H9 (cell line): ENCODE data around the gene C1orf21. TPM values are rescaled to one million over a fixed set of nuclear protein-coding genes. Genes with fewer than 3 reads are reported as not detected.
A peak's percentile ranks its signal among the peaks of the same experiment; 100 is the strongest.
"Not testable (repeated sequence)": the region's sequence is repeated elsewhere in the genome, so short reads cannot be mapped to it uniquely, and the experiment has no call there.

Experiments used
- DNase-seq: peaks from one replicate; pipeline ENCODE4 v3.0.0-alpha.2; 2017
- H2AFZ ChIP-seq: one replicate; pipeline ENCODE4 v1.6.1; 2013; ENCODE audit warnings: mild to moderate bottlenecking, low read length, control low read depth, moderate library complexity
- H2AK5ac ChIP-seq: 2 replicates; pipeline ENCODE4 v1.6.1; 2013; ENCODE audit warnings: low read length, control low read depth, mixed read lengths; ENCODE audit not compliant: insufficient read length
- H2BK120ac ChIP-seq: one replicate; pipeline ENCODE4 v1.6.1; 2013; ENCODE audit warnings: low read depth, mild to moderate bottlenecking, low read length, control low read depth, inconsistent platforms; ENCODE audit not compliant: poor library complexity, severe bottlenecking
- H2BK12ac ChIP-seq: 2 replicates; pipeline ENCODE4 v1.6.1; 2013; ENCODE audit warnings: low read length, control low read depth, mixed read lengths, low read depth; ENCODE audit not compliant: insufficient read length
- H2BK15ac ChIP-seq: 2 replicates; pipeline ENCODE4 v1.6.1; 2013; ENCODE audit warnings: low read depth, low read length, control low read depth
- H2BK20ac ChIP-seq: one replicate; pipeline ENCODE4 v1.6.1; 2013; ENCODE audit warnings: low read depth, mild to moderate bottlenecking, low read length, control low read depth, inconsistent platforms; ENCODE audit not compliant: poor library complexity, severe bottlenecking
- H2BK5ac ChIP-seq: 2 replicates; pipeline ENCODE4 v1.6.1; 2013; ENCODE audit warnings: low read length, control low read depth, mixed read lengths; ENCODE audit not compliant: insufficient read length
- H3K14ac ChIP-seq: 2 replicates; pipeline ENCODE4 v1.6.1; 2013; ENCODE audit warnings: low read length, control low read depth; ENCODE audit not compliant: insufficient read depth
- H3K18ac ChIP-seq: 2 replicates; pipeline ENCODE4 v1.6.1; 2013; ENCODE audit warnings: low read depth, mild to moderate bottlenecking, mixed read lengths, low read length, control low read depth; ENCODE audit not compliant: insufficient read length
- H3K23ac ChIP-seq: 2 replicates; pipeline ENCODE4 v1.6.1; 2013; ENCODE audit warnings: low read length, control low read depth, mixed read lengths, low read depth; ENCODE audit not compliant: insufficient read length
- H3K23me2 ChIP-seq: 2 replicates; pipeline ENCODE4 v1.6.1; 2013; ENCODE audit warnings: low read depth, mild to moderate bottlenecking, mixed read lengths, low read length, control low read depth; ENCODE audit not compliant: insufficient read length, poor library complexity, severe bottlenecking
- H3K27ac ChIP-seq: 2 replicates; pipeline ENCODE4 v1.5.1; 2013; ENCODE audit warnings: low read length, control low read depth, mixed read lengths, low read depth; ENCODE audit not compliant: insufficient read length
- H3K27me3 ChIP-seq: 2 replicates; pipeline ENCODE4 v1.6.1; 2013; ENCODE audit warnings: low read length, control low read depth, inconsistent platforms; ENCODE audit not compliant: insufficient read depth
- H3K4ac ChIP-seq: 2 replicates; pipeline ENCODE4 v1.6.1; 2013; ENCODE audit warnings: low read depth, mild to moderate bottlenecking, control low read depth, inconsistent platforms, low read length, moderate library complexity
- H3K4me1 ChIP-seq: 2 replicates; pipeline ENCODE4 v1.6.1; 2013; ENCODE audit warnings: low read length, control low read depth, inconsistent platforms; ENCODE audit not compliant: insufficient read depth
- H3K4me2 ChIP-seq: 2 replicates; pipeline ENCODE4 v1.6.1; 2013; ENCODE audit warnings: low read length, control low read depth, mixed read lengths; ENCODE audit not compliant: insufficient read length, insufficient read depth
- H3K56ac ChIP-seq: 2 replicates; pipeline ENCODE4 v1.6.1; 2013; ENCODE audit warnings: low read depth, mild to moderate bottlenecking, mixed read lengths, low read length, control low read depth; ENCODE audit not compliant: insufficient read length
- H3K79me1 ChIP-seq: 2 replicates; pipeline ENCODE4 v1.6.1; 2013; ENCODE audit warnings: low read depth, mild to moderate bottlenecking, moderate library complexity, low read length, control low read depth, inconsistent platforms; ENCODE audit not compliant: insufficient read depth, poor library complexity, severe bottlenecking
- H3K79me2 ChIP-seq: 2 replicates; pipeline ENCODE4 v1.6.1; 2013; ENCODE audit warnings: low read length, control low read depth, inconsistent platforms; ENCODE audit not compliant: insufficient read depth
- H3K9ac ChIP-seq: 2 replicates; pipeline ENCODE4 v1.6.1; 2013; ENCODE audit warnings: low read length, control low read depth, mixed read lengths; ENCODE audit not compliant: insufficient read length; ENCODE audit errors: extremely low read depth
- H3K9me3 ChIP-seq: one replicate; pipeline ENCODE4 v1.6.1; 2013; ENCODE audit warnings: low read depth, low read length, inconsistent platforms; ENCODE audit not compliant: control insufficient read depth
- H3T11ph ChIP-seq: one replicate; pipeline ENCODE4 v1.6.1; 2013; ENCODE audit warnings: mild to moderate bottlenecking, low read length, control low read depth, inconsistent platforms
- H4K20me1 ChIP-seq: one replicate; pipeline ENCODE4 v1.6.1; 2013; ENCODE audit not compliant: control insufficient read depth, insufficient read length, insufficient read depth
- H4K5ac ChIP-seq: 2 replicates; pipeline ENCODE4 v1.6.1; 2013; ENCODE audit warnings: low read depth, mild to moderate bottlenecking, mixed read lengths, low read length, control low read depth; ENCODE audit not compliant: insufficient read length
- H4K8ac ChIP-seq: replicated peaks from 2 replicates; pipeline ENCODE4 v1.6.1; 2013; ENCODE audit warnings: low read length, control low read depth, mixed read lengths, low read depth; ENCODE audit not compliant: insufficient read length
- H4K91ac ChIP-seq: 2 replicates; pipeline ENCODE4 v1.6.1; 2013; ENCODE audit warnings: low read depth, mild to moderate bottlenecking, moderate library complexity, mixed read lengths, low read length, control low read depth; ENCODE audit not compliant: insufficient read length
- H3K27ac Mint-ChIP-seq, 3 experiments: 2 replicates in 2 of 3; 3 replicates in 1 of 3; pipeline ENCODE4 v1.8.0; 2020 to 2021; ENCODE audit warnings: mixed read lengths in 3 of 3, mild to moderate bottlenecking in 1 of 3, moderate library complexity in 1 of 3
- H3K27me3 Mint-ChIP-seq: 2 replicates; pipeline ENCODE4 v1.8.0; 2021; ENCODE audit warnings: low read depth, mild to moderate bottlenecking, moderate library complexity, mixed read lengths
- H3K36me3 Mint-ChIP-seq, 3 experiments: 2 replicates in 2 of 3; 3 replicates in 1 of 3; pipeline ENCODE4 v1.8.0; 2020 to 2021; ENCODE audit warnings: low read depth in 3 of 3, mixed read lengths in 3 of 3; ENCODE audit not compliant: insufficient read depth in 1 of 3
- H3K4me1 Mint-ChIP-seq, 2 experiments: 2 replicates each; pipeline ENCODE4 v1.8.0; 2020; ENCODE audit warnings: mixed read lengths in 2 of 2
- H3K4me3 Mint-ChIP-seq, 2 experiments: 2 replicates in 1 of 2; 3 replicates in 1 of 2; pipeline ENCODE4 v1.8.0; 2020 to 2021; ENCODE audit warnings: mild to moderate bottlenecking in 2 of 2, mixed read lengths in 2 of 2, moderate library complexity in 1 of 2
- H3K9me3 Mint-ChIP-seq, 2 experiments: 2 replicates in 1 of 2; 3 replicates in 1 of 2; pipeline ENCODE4 v1.8.0; 2020; ENCODE audit warnings: mild to moderate bottlenecking in 2 of 2, mixed read lengths in 2 of 2, moderate library complexity in 1 of 2
- WGBS: extraction: QIAGEN DNeasy Blood & Tissue Kit; methylation state at CpG from one replicate; pipeline ENCODE4 v1.1.7; 2013; ENCODE audit warnings: missing lambda C conversion rate, low lambda C conversion rate, mixed read lengths; ENCODE audit not compliant: insufficient read length; ENCODE audit errors: extremely low coverage; 5-methylcytosine and 5-hydroxymethylcytosine counted together
- long read RNA-seq: library from polyadenylated mRNA; unstranded; transcript quantifications from one replicate; pipeline ENCODE4 v2.0.0, GENCODE V29; 2020
- total RNA-seq: library from RNA; stranded (reverse); gene quantifications from 2 replicates; pipeline ENCODE4 v1.2.1, GENCODE V29; 2021
- TF ChIP-seq, protein P1 (sequence below): fragments of 200-600 bp; sonication (generic); conservative IDR thresholded peaks from 3 replicates; pipeline ENCODE4 v1.8.0; 2021; ENCODE audit warnings: antibody characterized with exemption, mild to moderate bottlenecking

The C1orf21 gene, protein sequence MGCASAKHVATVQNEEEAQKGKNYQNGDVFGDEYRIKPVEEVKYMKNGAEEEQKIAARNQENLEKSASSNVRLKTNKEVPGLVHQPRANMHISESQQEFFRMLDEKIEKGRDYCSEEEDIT
- 36.0 and 36.4 TPM in 2 replicates for total RNA-seq
- long read RNA-seq, full-length matches to known transcripts: 139 of 154 reads
- long read RNA-seq, partial matches to known transcripts: 4 of 154 reads
- long read RNA-seq, other reads (novel, unspliced or antisense): 11 of 154 reads

GRCh38 chr1:184386312-184387068 lies at the start of gene C1orf21:
Gene C1orf21 (plus strand): TSS chr1:184387029. CDS start chr1:184477510, 90,481 bp downstream.
- Histone ChIP-seq H2AK5ac (no peak within 1 kb of the TSS), H4K20me1 (no peaks in the 10 kb centered on the region), H3K79me2 (peaks cover 4% of the 10 kb centered on the region; the same call in 1 of the 2 replicates), H3K9ac (peak within 1 kb of the TSS; percentile 75), H2BK15ac (no peak within 1 kb of the TSS), H3T11ph (no peak within 1 kb of the TSS), H3K14ac (peak within 1 kb of the TSS; percentile 77; the same call in 1 of the 2 replicates), H3K4ac (no peak within 1 kb of the TSS), H3K4me1 (peaks cover 17% of the 10 kb centered on the region; the same call in 1 of the 2 replicates), H3K27ac (no peak within 1 kb of the TSS), H3K23me2 (peaks cover 14% of the 10 kb centered on the region), H2BK20ac (no peak within 1 kb of the TSS), H2BK120ac (no peak within 1 kb of the TSS), H3K79me1 (no peaks in the 10 kb centered on the region), H2BK5ac (no peak within 1 kb of the TSS), H2BK12ac (no peak within 1 kb of the TSS), H3K23ac (no peak within 1 kb of the TSS), H2AFZ (no peak within 1 kb of the TSS), H3K56ac (no peak within 1 kb of the TSS), H3K4me2 (peak within 1 kb of the TSS; percentile 82), H3K27me3 (no peaks in the 10 kb centered on the region), H4K8ac (no peak within 1 kb of the TSS), H4K91ac (no peak within 1 kb of the TSS), H3K18ac (peak within 1 kb of the TSS; percentile 81), H3K9me3 (no peaks in the 10 kb centered on the region), H4K5ac (no peak within 1 kb of the TSS)
- TF ChIP-seq, protein P1, sequence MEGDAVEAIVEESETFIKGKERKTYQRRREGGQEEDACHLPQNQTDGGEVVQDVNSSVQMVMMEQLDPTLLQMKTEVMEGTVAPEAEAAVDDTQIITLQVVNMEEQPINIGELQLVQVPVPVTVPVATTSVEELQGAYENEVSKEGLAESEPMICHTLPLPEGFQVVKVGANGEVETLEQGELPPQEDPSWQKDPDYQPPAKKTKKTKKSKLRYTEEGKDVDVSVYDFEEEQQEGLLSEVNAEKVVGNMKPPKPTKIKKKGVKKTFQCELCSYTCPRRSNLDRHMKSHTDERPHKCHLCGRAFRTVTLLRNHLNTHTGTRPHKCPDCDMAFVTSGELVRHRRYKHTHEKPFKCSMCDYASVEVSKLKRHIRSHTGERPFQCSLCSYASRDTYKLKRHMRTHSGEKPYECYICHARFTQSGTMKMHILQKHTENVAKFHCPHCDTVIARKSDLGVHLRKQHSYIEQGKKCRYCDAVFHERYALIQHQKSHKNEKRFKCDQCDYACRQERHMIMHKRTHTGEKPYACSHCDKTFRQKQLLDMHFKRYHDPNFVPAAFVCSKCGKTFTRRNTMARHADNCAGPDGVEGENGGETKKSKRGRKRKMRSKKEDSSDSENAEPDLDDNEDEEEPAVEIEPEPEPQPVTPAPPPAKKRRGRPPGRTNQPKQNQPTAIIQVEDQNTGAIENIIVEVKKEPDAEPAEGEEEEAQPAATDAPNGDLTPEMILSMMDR: no peak
- peak; percentile 84 for DNase-seq
- H3K9me3 Mint-ChIP-seq: peaks cover 0 to 3% of the 10 kb centered on the region in 2 experiments; a peak in 2 of 5 replicates
- H3K4me3 Mint-ChIP-seq: peak within 1 kb of the TSS; percentile 81 to 91
- no CpG with 5 or more reads among the region's 73 CpGs for WGBS
- H3K27me3 Mint-ChIP-seq: peaks cover 22% of the 10 kb centered on the region
- H3K36me3 Mint-ChIP-seq: peaks cover 0 to 9% (median 0%) of the 10 kb centered on the region in 3 experiments; a peak in 1 of 7 replicates
- H3K27ac Mint-ChIP-seq: peak within 1 kb of the TSS; percentile 39 to 97 (median 93)
- peaks cover 64 to 76% of the 10 kb centered on the region in 2 experiments for H3K4me1 Mint-ChIP-seq

- H3K4me3 Mint-ChIP-seq, H3K9me3 ChIP-seq, H4K91ac ChIP-seq, H2BK5ac ChIP-seq, H3K23ac ChIP-seq, H3K56ac ChIP-seq, H3K4me1 ChIP-seq, H2BK15ac ChIP-seq, H3K4me1 Mint-ChIP-seq, H3K27me3 ChIP-seq, H3K27ac Mint-ChIP-seq, H2BK20ac ChIP-seq, H3K9me3 Mint-ChIP-seq, H3K79me2 ChIP-seq, H4K5ac ChIP-seq, H3K36me3 Mint-ChIP-seq, H4K20me1 ChIP-seq, H3K4ac ChIP-seq, H3K27me3 Mint-ChIP-seq, H2AFZ ChIP-seq, H3K18ac ChIP-seq, H3T11ph ChIP-seq, H2BK120ac ChIP-seq, H3K23me2 ChIP-seq, DNase-seq, H3K14ac ChIP-seq, H3K79me1 ChIP-seq, H2BK12ac ChIP-seq, H3K27ac ChIP-seq, H2AK5ac ChIP-seq, H3K9ac ChIP-seq, H3K4me2 ChIP-seq, H4K8ac ChIP-seq: not testable (repeated sequence)
- no CpG with 5 or more reads among the region's 1 CpG for WGBS
These were observed 49.0 kb upstream of the C1orf21 start for GRCh38 chr1:184337865-184338264.
